Sigmoid colon (tissue), 7 donors: ENCODE results near the gene PRXL2A. TPM values are rescaled to one million over a fixed set of nuclear protein-coding genes. Genes with fewer than 3 reads are reported as not detected.

Experiments used
- DNase-seq: peaks from one replicate; pipeline ENCODE4 v3.0.0-alpha.2; 2019
- H3K27ac ChIP-seq, 4 donors: fragments of 200-600 bp; sonication (generic); one replicate each; pipeline ENCODE4 v1.5.1; 2016 to 2019; ENCODE audit warnings: mild to moderate bottlenecking in 1 of 4
- H3K27me3 ChIP-seq, 3 donors: fragments of 200-600 bp; sonication (generic); one replicate each; pipeline ENCODE4 v1.5.1; 2019; ENCODE audit warnings: mild to moderate bottlenecking in 1 of 3
- H3K36me3 ChIP-seq, 4 donors: fragments of 200-600 bp; sonication (generic); one replicate each; pipeline ENCODE4 v1.5.1; 2016 to 2019
- H3K4me1 ChIP-seq, 4 donors: fragments of 200-600 bp; sonication (generic); one replicate each; pipeline ENCODE4 v1.5.1; 2017 to 2019
- H3K4me3 ChIP-seq, 4 donors: fragments of 200-600 bp; sonication (generic); one replicate each; pipeline ENCODE4 v1.5.1; 2017 to 2019; ENCODE audit warnings: mild to moderate bottlenecking in 2 of 4, moderate library complexity in 1 of 4
- H3K9me3 ChIP-seq, 4 donors: fragments of 200-600 bp in 3 of 4; sonication (generic) in 3 of 4; one replicate each; pipeline versions ENCODE4 v1.5.1 to v1.6.1; 2013 to 2019
- CTCF ChIP-seq, 4 experiments: fragments of 450-650 bp in 3 of 4; fragments of 200-600 bp in 1 of 4; IDR thresholded peaks; one replicate each; pipeline ENCODE4 v1.5.1; 2016 to 2019; ENCODE audit warnings: antibody characterized with exemption in 4 of 4, mild to moderate bottlenecking in 3 of 4, moderate library complexity in 2 of 4
- EP300 ChIP-seq, 4 donors: sonication (generic); formaldehyde crosslinking; IDR thresholded peaks; one replicate each; pipeline ENCODE4 v1.6.1; 2017; ENCODE audit warnings: antibody characterized with exemption in 4 of 4
- POLR2A ChIP-seq, 2 donors: fragments of 450-650 bp; IDR thresholded peaks; one replicate each; pipeline ENCODE4 v1.6.1; 2016; ENCODE audit warnings: antibody characterized with exemption in 2 of 2, mild to moderate bottlenecking in 2 of 2, moderate library complexity in 2 of 2
- POLR2AphosphoS5 ChIP-seq, 4 donors: sonication (generic); formaldehyde crosslinking; IDR thresholded peaks; one replicate each; pipeline ENCODE4 v1.6.1; 2017; ENCODE audit warnings: antibody characterized with exemption in 4 of 4
- WGBS, 2 donors: extraction: QIAGEN DNeasy Blood & Tissue Kit; methylation state at CpG; one replicate each; pipeline ENCODE4 v1.1.7; 2013; 5-methylcytosine and 5-hydroxymethylcytosine counted together
- intact Hi-C: fragments of 100-400 bp; cut with DNase I; formaldehyde crosslinking; loops from one replicate; pipeline ENCODE4 v1.15.1; 2023
- polyA plus RNA-seq, 3 donors: library from polyadenylated mRNA; stranded (reverse); fragments of 200-250 nt; gene quantifications; one replicate each; pipeline ENCODE4 v1.2.3, GENCODE V29; 2013
- total RNA-seq, 4 donors: library from RNA; depleted of rRNA; stranded (reverse); fragments of >200 nt; gene quantifications; one replicate each; pipeline ENCODE4 v1.1.0, GENCODE V29; 2016
- donor health status: healthy with polysubstance abuse.
- donor health status: Bipolar disorder and iron deficiency.
- donor health status: healthy.

Gene PRXL2A
- total and polyA plus RNA-seq, 7 donors: 33.3 to 63.5 (median 48.7) TPM

- intact Hi-C loops: no loop called here
- H3K4me1 ChIP-seq: no peaks in the 10 kb centered on the region
- H3K4me3 ChIP-seq: no peak overlapping the region
- DNase-seq: no peak
- no peak for TF ChIP-seq POLR2A (IDR thresholded peaks at IDR 0.05)
- 63 to 80% methylated on average over 6 of the region's 6 CpGs for WGBS, 2 donors
- no peaks in the 10 kb centered on the region for H3K9me3 ChIP-seq
- H3K27ac ChIP-seq: no peak overlapping the region
- no peaks in the 10 kb centered on the region for H3K27me3 ChIP-seq
- H3K36me3 ChIP-seq: peaks cover 0 to 19% (median 4%) of the 10 kb centered on the region in 4 donors
These were observed 28.2 kb downstream of the PRXL2A start for GRCh38 chr10:80436446-80437098.

GRCh38 chr10:80437227-80437626 is 28.9 kb downstream of the PRXL2A start:
- peaks cover 0 to 13% (median under 1%) of the 10 kb centered on the region in 4 donors for H3K36me3 ChIP-seq
- intact Hi-C loops: no loop called here
- H3K27me3 ChIP-seq: no peaks in the 10 kb centered on the region
- no peak overlapping the region for H3K27ac ChIP-seq
- no peaks in the 10 kb centered on the region for H3K4me1 ChIP-seq
- WGBS, 2 donors: 68 to 79% methylated on average over 2 of the region's 2 CpGs
- H3K4me3 ChIP-seq: no peak overlapping the region
- TF ChIP-seq POLR2A (IDR thresholded peaks at IDR 0.05) (no peak), POLR2AphosphoS5 (IDR thresholded peaks at IDR 0.05) (no peak), CTCF (IDR thresholded peaks at IDR 0.05) (no peak), EP300 (IDR thresholded peaks at IDR 0.05) (no peak)
- no peak for DNase-seq
- no peaks in the 10 kb centered on the region for H3K9me3 ChIP-seq

GRCh38 chr10:80441831-80442230 is 33.5 kb downstream of the PRXL2A start:
- intact Hi-C loops: no loop called here
- Histone ChIP-seq H3K27ac (no peak overlapping the region), H3K9me3 (no peaks in the 10 kb centered on the region), H3K27me3 (no peaks in the 10 kb centered on the region), H3K4me3 (no peak overlapping the region), H3K4me1 (peaks cover 0 to 9% (median 0%) of the 10 kb centered on the region in 4 donors), H3K36me3 (no peaks in the 10 kb centered on the region)
- WGBS, 2 donors: 92 to 94% methylated on average over 8 of the region's 8 CpGs
- TF ChIP-seq POLR2AphosphoS5 (IDR thresholded peaks at IDR 0.05) (no peak), POLR2A (IDR thresholded peaks at IDR 0.05) (no peak), EP300 (IDR thresholded peaks at IDR 0.05) (no peak), CTCF (IDR thresholded peaks at IDR 0.05) (no peak)
- no peak for DNase-seq

- Histone ChIP-seq H3K4me1 (peaks cover 0 to 9% (median 0%) of the 10 kb centered on the region in 4 donors), H3K4me3 (no peak overlapping the region), H3K27ac (no peak overlapping the region), H3K27me3 (no peaks in the 10 kb centered on the region), H3K36me3 (no peaks in the 10 kb centered on the region), H3K9me3 (no peaks in the 10 kb centered on the region)
- TF ChIP-seq EP300 (IDR thresholded peaks at IDR 0.05) (no peak), CTCF (IDR thresholded peaks at IDR 0.05) (no peak), POLR2A (IDR thresholded peaks at IDR 0.05) (no peak), POLR2AphosphoS5 (IDR thresholded peaks at IDR 0.05) (no peak)
- intact Hi-C loops: no loop called here
- WGBS, 2 donors: 68 to 74% methylated on average over 3 of the region's 3 CpGs
- no peak for DNase-seq
These were observed 34.5 kb downstream of the PRXL2A start for GRCh38 chr10:80442879-80443278.

- H3K4me3 ChIP-seq: no peak overlapping the region
- no peak overlapping the region for H3K27ac ChIP-seq
- H3K27me3 ChIP-seq: no peaks in the 10 kb centered on the region
- TF ChIP-seq POLR2A (IDR thresholded peaks at IDR 0.05): no peak
- TF ChIP-seq CTCF (IDR thresholded peaks at IDR 0.05): no peak
- no peak for TF ChIP-seq EP300 (IDR thresholded peaks at IDR 0.05)
- TF ChIP-seq POLR2AphosphoS5 (IDR thresholded peaks at IDR 0.05): no peak
- H3K36me3 ChIP-seq: no peaks in the 10 kb centered on the region
- peaks cover 0 to 9% (median 0%) of the 10 kb centered on the region in 4 donors for H3K4me1 ChIP-seq
- intact Hi-C loops: no loop called here
- DNase-seq: no peak
- H3K9me3 ChIP-seq: no peaks in the 10 kb centered on the region
- WGBS, 2 donors: 58 to 67% methylated on average over 6 of the region's 6 CpGs
These were observed 35.2 kb downstream of the PRXL2A start for GRCh38 chr10:80443531-80443974.
